Uterus (tissue), 2 donors: Measurements from ENCODE around the gene EYS.

Source experiments
- POLR2A ChIP-seq, 2 donors: fragments of 450-650 bp; IDR thresholded peaks; one replicate each; pipeline ENCODE4 v1.6.1; 2016; ENCODE audit warnings: antibody characterized with exemption in 2 of 2, mild to moderate bottlenecking in 1 of 2, moderate library complexity in 1 of 2
- TF ChIP-seq, protein P1 (sequence below), 4 experiments: fragments of 200-600 bp in 2 of 4; fragments of 450-650 bp in 2 of 4; sonication (generic) in 2 of 4; IDR thresholded peaks; one replicate each; pipeline ENCODE4 v1.5.1; 2016 to 2019; ENCODE audit warnings: antibody characterized with exemption in 4 of 4, mild to moderate bottlenecking in 2 of 4, moderate library complexity in 1 of 4

DNA sequence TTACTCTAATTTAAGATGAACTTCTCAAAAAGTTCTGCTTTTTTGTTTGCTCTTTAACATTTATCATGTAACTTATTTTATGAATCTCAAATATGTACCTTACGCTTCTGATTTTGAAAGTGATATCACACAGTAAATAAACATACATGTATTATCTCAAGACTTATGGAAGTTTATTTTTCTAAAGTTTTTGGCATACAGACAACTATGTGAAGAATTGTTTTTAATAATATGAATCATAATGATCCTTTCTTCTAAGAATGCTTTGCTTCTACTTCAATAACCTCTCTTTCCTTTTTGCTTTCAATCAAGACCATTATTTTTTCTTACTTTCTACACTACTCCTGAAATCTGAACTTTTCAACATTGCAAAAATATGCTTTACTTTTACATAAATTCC is 816.4 kb downstream of the EYS start:
- TF ChIP-seq, protein P1, sequence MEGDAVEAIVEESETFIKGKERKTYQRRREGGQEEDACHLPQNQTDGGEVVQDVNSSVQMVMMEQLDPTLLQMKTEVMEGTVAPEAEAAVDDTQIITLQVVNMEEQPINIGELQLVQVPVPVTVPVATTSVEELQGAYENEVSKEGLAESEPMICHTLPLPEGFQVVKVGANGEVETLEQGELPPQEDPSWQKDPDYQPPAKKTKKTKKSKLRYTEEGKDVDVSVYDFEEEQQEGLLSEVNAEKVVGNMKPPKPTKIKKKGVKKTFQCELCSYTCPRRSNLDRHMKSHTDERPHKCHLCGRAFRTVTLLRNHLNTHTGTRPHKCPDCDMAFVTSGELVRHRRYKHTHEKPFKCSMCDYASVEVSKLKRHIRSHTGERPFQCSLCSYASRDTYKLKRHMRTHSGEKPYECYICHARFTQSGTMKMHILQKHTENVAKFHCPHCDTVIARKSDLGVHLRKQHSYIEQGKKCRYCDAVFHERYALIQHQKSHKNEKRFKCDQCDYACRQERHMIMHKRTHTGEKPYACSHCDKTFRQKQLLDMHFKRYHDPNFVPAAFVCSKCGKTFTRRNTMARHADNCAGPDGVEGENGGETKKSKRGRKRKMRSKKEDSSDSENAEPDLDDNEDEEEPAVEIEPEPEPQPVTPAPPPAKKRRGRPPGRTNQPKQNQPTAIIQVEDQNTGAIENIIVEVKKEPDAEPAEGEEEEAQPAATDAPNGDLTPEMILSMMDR (IDR thresholded peaks at IDR 0.05): no peak
- no peak for TF ChIP-seq POLR2A (IDR thresholded peaks at IDR 0.05)
